GM19438 (cell line): ENCODE results near the gene HLA-DPA1.

Source experiments
- ATAC-seq: cut with Tn5 transposase; IDR thresholded peaks from one replicate; pipeline ENCODE4 v1.9.1; 2021; ENCODE audit warnings: low read depth; ENCODE audit not compliant: unreplicated experiment

Gene HLA-DPA1

GRCh38 chr6:33091957-33092356, 18.5 kb upstream of the HLA-DPA1 start:
- ATAC-seq: no peak

DNA sequence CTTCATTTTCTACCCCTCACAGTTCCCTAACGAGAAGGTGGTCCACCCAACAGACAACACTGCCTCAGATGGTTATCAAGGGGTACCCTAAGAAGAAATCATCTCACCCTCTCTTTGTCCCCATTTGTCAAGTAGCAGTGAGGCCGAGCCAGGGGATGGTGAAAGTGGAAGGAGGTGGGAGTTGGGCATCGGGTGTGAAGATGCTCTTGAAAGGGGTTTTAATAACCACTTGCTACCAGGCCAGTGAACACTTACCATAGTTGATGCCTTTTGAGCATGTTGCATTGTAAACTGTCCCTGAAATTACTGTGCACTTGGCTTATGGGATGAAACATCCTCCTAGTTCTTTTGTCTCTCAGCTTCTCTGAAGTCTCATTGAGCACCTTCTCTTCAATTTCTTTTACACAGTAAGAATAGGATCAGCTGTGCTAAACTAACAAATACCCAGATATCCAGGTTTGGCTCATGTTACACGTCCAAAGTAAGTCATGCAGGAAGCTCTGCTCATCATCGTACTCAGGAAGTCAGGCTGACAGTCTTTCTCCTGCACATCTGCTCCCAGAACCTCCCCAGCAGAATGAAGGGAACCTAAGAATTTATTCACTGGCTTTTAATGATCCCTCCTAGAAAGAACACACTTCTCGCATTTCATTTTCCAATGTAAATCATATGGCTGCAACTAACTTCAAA, 15.6 kb upstream of the HLA-DPA1 start:
- ATAC-seq: no peak

GRCh38 chr6:33088258-33088930, 14.9 kb upstream of the HLA-DPA1 start:
- ATAC-seq: no peak

- no peak for ATAC-seq
These were observed 12.2 kb upstream of the HLA-DPA1 start for GRCh38 chr6:33085627-33086026.

DNA sequence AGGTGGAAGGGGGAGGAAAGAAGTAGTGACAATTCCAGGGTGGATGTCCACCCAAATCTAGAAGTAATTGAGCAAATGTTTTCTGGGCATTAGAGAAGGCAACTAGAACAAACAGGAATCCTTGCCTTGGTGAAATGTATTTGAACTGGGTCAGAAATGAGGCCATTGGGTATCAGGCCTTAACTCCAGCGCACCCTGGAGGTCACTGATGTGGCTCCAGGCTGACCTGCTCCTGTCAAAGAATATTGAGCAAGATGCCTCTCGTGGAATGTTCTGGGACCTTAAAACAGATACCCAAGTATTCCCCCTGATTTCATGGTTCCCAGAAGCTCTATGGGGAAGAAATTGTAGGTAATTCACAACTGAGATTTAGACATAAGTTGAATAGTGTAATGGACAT, 9.3 kb upstream of the HLA-DPA1 start:
- no peak for ATAC-seq

DNA sequence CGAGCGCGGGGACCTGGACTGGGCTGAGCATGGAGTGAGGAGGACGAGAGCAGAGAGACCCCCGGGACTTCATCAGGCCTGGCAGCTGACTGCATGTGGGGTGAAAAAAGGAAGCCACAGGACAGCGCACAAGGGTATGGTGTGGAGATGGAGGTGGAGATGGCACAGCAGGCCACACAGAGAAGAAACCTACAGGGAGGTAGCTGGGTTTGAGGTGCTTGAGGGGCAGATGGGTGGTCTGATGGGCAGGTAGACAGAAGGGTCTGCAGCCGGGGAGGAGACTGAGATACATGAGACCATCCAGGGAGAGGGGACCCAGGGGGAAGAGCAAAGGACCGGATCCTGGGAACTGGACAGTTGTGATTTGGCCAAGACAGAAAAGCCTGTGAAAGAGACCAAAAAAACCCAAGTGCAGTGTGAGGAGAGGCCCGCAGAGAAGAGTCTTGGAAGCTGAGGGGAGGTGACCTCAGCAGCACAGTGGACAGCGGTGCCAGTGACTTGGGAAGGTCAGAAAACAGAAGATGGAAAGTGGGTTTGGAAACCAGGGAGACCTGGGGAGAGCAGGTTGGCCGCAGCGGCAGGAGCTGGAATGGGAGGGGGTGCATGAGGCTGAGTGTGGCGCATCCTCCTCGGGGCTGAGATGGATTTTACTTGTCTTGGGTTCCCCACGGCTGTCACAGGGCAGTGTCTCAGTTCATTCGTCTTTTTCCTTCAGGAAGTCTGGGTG, 7.8 kb upstream of the HLA-DPA1 start:
- ATAC-seq: no peak

GRCh38 chr6:33080127-33081089, 7.0 kb upstream of the HLA-DPA1 start:
- no peak for ATAC-seq

DNA sequence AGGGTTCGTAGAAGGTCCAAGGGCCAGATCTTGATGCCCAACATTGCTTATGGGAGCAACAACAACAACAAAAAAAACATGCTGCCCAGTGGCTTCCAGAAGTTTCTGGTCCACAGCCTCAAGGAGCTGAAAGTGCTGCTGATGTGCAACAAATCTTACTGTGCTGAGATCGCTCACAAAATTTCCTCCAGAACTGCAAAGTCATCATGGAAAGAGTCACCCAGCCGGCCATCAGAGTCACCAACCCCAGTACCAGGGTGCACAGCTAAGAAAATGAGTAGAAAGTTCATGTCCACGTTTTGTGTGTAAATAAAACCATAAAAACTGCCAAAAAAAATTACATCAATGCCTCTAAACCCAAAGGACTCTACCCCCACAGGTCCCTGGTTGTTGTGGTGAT, 6.1 kb upstream of the HLA-DPA1 start:
- no peak for ATAC-seq

DNA sequence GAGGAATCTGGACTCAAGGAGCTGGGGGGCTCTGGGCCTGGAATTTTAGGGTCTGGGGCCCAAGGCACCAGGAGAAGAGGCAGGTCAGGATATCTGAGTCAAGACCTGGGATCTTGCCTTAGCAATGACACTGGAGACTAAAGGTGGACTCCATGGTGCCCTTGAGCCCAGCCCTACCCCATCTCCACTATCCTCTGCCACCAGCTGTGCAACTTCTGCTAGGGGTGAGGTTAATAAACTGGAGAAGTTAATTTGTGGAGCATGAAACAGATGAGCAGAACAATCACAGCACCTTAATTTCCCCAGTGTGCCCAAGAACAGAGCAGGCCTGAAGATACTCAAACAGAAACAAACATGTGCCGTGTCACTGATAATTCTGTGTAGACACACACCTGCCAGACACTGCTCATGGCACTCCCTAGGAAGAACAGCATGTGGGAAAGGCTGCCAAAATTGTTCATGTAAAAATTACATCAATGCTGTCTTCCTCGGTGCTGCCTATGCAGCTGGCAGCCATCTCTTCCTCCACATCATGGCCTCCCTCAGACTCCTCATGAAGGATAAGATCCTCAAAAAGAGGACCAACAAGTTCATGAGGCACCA, 5.6 kb upstream of the HLA-DPA1 start:
- no peak for ATAC-seq

GRCh38 chr6:33078442-33078841, 5.0 kb upstream of the HLA-DPA1 start:
- no peak for ATAC-seq

- ATAC-seq: no peak
These were observed 4.5 kb upstream of the HLA-DPA1 start for GRCh38 chr6:33077908-33078307.

DNA sequence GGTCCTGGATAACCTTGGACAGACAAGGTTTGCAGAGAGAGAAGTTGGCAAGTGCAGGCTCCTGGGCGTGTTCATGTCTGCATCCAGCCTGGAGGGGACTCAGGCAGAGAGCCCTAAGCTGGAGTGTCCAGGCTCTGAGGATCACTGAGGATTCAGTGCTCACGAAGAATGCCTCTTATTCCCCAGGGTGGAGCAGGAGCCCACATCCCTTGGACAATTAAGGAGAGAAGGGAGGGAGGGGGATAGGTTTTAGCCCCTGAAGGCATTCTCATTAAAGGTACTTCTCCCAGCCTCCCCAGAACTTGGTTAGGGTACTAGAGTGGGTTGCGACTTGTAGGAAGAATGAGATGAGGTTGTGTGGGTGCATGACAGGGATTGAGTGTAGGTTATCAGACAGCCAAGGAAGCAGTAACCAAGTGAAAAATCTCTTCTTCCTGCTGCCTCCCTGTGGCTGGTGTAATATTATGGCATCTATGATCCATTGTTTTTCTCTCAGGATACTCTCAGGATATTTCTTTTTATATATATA, 3.0 kb upstream of the HLA-DPA1 start:
- ATAC-seq: no peak

DNA sequence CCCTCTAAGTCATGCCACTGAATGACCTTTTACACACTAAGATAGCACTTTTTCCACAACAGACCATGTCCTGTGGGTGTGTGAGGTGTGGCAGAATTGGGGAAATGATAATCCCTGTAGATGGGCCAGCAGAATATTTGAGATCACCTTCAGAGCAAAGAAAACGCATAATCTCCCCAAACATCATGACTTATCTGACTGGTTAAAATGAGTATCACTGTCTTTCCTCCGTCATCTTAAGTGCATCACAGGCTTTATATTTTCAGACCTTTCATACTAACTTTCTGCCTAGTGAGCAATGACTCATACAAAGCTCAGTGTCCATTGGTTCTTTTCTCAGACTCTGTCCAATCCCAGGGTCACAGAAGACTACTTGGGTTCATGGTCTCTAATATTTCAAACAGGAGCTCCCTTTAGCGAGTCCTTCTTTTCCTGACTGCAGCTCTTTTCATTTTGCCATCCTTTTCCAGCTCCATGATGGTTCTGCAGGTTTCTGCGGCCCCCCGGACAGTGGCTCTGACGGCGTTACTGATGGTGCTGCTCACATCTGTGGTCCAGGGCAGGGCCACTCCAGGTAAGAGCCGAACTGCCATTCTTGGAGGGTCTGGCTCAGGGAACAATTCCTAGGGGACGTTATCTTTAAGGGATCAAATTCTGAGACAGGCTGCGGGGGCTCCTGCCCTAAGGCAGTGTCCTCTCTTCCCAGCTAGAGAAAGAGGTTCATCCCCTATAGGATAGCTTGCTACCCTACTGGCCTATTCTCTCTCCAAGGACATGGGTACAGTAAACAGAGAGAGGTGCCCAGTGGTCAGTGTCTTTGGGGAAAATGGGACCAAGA, 2.3 kb upstream of the HLA-DPA1 start, which contains the start of gene HLA-DPB1:
HLA-DPB1 (plus strand) TSS at position 423 of the 838 bp plus-strand sequence; CDS start at position 475, 52 bp downstream.
- peak; percentile 65 for ATAC-seq

- ATAC-seq: no peak
These were observed 1.7 kb upstream of the HLA-DPA1 start for GRCh38 chr6:33075208-33075567.

- no peak for ATAC-seq
These were observed 845 bp downstream of the HLA-DPA1 start for GRCh38 chr6:33072508-33073100.

- no peak for ATAC-seq
These were observed 1.9 kb downstream of the HLA-DPA1 start for GRCh38 chr6:33071569-33071968.

- ATAC-seq: no peak
These were observed 2.5 kb downstream of the HLA-DPA1 start for GRCh38 chr6:33070909-33071308.

DNA sequence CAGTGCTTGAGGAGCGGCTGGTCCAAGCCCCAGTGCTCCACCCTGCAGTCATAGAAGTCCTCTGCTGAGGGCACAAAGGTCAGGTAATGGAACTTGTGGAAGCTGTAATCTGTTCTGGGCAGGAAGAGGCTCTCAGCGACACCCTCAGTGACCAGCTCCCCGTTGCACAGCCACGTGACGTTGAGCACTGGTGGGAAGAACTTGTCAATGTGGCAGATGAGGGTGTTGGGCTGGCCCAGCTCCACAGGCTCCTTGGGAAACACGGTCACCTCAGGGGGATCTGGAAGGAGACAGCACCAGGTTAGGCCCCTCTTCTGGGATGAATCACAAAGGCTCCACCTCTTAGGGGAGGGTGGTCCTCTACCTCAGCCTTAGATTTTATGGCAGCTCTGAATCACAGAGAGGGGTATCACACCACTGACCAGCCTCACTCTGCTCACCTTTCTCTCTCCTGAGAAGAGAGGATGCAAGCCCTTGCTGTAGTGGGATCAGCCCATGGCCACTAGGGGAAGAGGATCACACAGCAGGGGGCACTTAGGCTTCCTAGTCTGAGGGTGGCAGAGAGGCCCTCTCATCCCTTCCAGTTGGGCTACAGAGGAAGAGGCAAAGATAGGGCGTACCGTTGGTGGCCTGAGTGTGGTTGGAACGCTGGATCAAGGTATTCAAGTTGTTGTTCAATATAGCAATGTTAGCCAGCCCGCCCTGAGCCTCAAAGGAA, 4.3 kb downstream of the HLA-DPA1 start:
- no peak for ATAC-seq
